GM12878 (cell line): ENCODE results near the gene EFCAB11.

Source experiments
- ATF2 ChIP-seq: IDR thresholded peaks from 2 replicates; pipeline ENCODE4 v1.6.1; 2012; ENCODE audit warnings: low read length, inconsistent platforms
- CREM ChIP-seq: IDR thresholded peaks from 2 replicates; pipeline ENCODE4 v1.6.1; 2014; ENCODE audit warnings: antibody characterized with exemption, low read depth
- CTCF ChIP-seq, 3 experiments: IDR thresholded peaks in 2 of 3; conservative IDR thresholded peaks in 1 of 3; 2 replicates each; pipeline ENCODE4 v1.5.1; 2011; ENCODE audit warnings: low read depth in 3 of 3, low read length in 3 of 3, mild to moderate bottlenecking in 3 of 3, control low read depth in 2 of 3, moderate library complexity in 2 of 3, inconsistent platforms in 1 of 3, mixed read lengths in 1 of 3; ENCODE audit not compliant: control insufficient read depth in 2 of 3, insufficient read depth in 1 of 3; ENCODE audit errors: extremely low read depth in 1 of 3
- EGR1 ChIP-seq, 2 experiments: IDR thresholded peaks; 1 replicate in 1 of 2; 2 replicates in 1 of 2; pipeline ENCODE4 v1.6.1; 2011 to 2012; ENCODE audit warnings: low read depth in 2 of 2, low read length in 2 of 2, borderline replicate concordance in 1 of 2, mild to moderate bottlenecking in 1 of 2, moderate library complexity in 1 of 2
- EZH2 ChIP-seq: IDR thresholded peaks from 2 replicates; pipeline ENCODE4 v1.6.1; 2012; ENCODE audit warnings: low read depth, mild to moderate bottlenecking, control low read depth, inconsistent platforms, low read length, borderline replicate concordance; ENCODE audit not compliant: control insufficient read depth
- GATAD2B ChIP-seq: fragments of 450-650 bp; conservative IDR thresholded peaks from 2 replicates; pipeline ENCODE4 v1.6.1; 2017; ENCODE audit warnings: low read depth, mild to moderate bottlenecking, moderate library complexity
- NKRF ChIP-seq: fragments of 450-650 bp; conservative IDR thresholded peaks from 2 replicates; pipeline ENCODE4 v1.6.1; 2017; ENCODE audit warnings: mild to moderate bottlenecking, moderate library complexity
- POLR2A ChIP-seq: IDR thresholded peaks from 2 replicates; pipeline ENCODE4 v1.6.1; 2011; ENCODE audit warnings: low read depth, mild to moderate bottlenecking, low read length
- YY1 ChIP-seq: IDR thresholded peaks from 2 replicates; pipeline ENCODE4 v1.6.1; 2011; ENCODE audit warnings: low read depth, mild to moderate bottlenecking, low read length

DNA sequence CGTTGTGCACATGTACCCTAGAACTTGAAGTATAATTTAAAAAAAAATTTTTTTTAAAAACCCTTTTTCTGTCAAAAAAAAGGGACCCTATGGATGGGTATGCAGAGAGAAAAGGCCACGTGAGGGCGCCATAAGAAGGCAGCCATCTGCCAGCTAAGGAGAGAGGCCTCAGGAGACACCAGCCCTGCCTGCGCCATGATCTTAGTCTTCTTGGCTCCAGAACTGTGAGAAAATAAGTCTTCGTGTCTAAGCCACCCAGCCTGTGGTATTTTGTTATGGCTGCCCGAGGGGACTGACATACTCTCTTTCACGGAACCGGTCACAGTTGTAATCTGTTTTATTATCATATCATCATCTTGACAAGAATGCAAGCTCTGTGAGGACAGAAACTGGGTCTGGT lies 174.8 kb downstream of the EFCAB11 start:
- no peak for TF ChIP-seq GATAD2B
- no peak for TF ChIP-seq EZH2
- no peak for TF ChIP-seq CREM
- TF ChIP-seq YY1, result no peak
- TF ChIP-seq EGR1 (IDR thresholded peaks at IDR 0.05; ENCODE audit: borderline replicate concordance in 1 of 2, low read depth in 2 of 2, low read length in 2 of 2), result no peak
- no peak for TF ChIP-seq POLR2A
- no peak for TF ChIP-seq ATF2
- TF ChIP-seq NKRF, result no peak
- TF ChIP-seq CTCF (IDR thresholded peaks at IDR 0.05 in 2 of 3, conservative IDR thresholded peaks at IDR 0.05 in 1 of 3; ENCODE audit: control insufficient read depth in 2 of 3, extremely low read depth in 1 of 3, insufficient read depth in 1 of 3, low read depth in 3 of 3, low read length in 3 of 3), result no peak
